ENCODE measurements around the gene LIPN. TPM values are rescaled to one million over a fixed set of nuclear protein-coding genes. Genes with fewer than 3 reads are reported as not detected.

LIPN gene
- total and polyA plus RNA-seq, 2 donors (not counting 3 experiments of a cell fraction or from before 2014, with no cell fraction given): not detected

DNA sequence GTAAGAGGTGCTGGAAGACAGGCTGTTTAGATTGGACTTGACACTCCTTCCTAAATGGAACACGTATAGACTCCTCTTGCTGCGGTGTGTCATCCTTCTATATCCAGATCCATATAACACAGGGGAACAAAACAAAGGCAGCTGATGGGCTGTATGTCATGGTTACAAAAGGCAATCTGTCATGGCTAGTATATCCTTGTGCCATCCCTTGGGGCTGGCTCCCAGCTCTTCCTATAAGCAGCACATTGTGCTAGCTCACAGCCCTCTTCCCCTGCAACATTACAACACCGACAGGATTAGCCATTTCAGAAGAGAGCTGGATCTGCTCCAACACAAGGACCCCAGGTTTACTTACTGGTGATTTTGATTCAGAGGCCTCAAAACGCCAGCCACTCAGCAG, 38.4 kb upstream of the LIPN start:
- BruUV-seq (replicated peaks): no TSS peak
- TF ChIP-seq EZH2 (IDR thresholded peaks at IDR 0.05; ENCODE audit: borderline replicate concordance, low read depth, low read length, severe bottlenecking) (no peak), POLR2A (IDR thresholded peaks at IDR 0.05; ENCODE audit: low read depth, low read length) (no peak), JUN (IDR thresholded peaks at IDR 0.05; ENCODE audit: borderline replicate concordance, insufficient read depth, insufficient read length, low read depth) (no peak), FOS (IDR thresholded peaks at IDR 0.05; ENCODE audit: borderline replicate concordance, insufficient read depth, low read length) (no peak), POLR2AphosphoS5 (IDR thresholded peaks at IDR 0.05; ENCODE audit: insufficient read depth, low read depth, low read length) (no peak), GATA2 (IDR thresholded peaks at IDR 0.05; ENCODE audit: insufficient read depth, insufficient read length, low read depth, low read length) (no peak), MYC (IDR thresholded peaks at IDR 0.05; ENCODE audit: low read depth, low read length) (no peak)
- TF ChIP-seq, protein P1, sequence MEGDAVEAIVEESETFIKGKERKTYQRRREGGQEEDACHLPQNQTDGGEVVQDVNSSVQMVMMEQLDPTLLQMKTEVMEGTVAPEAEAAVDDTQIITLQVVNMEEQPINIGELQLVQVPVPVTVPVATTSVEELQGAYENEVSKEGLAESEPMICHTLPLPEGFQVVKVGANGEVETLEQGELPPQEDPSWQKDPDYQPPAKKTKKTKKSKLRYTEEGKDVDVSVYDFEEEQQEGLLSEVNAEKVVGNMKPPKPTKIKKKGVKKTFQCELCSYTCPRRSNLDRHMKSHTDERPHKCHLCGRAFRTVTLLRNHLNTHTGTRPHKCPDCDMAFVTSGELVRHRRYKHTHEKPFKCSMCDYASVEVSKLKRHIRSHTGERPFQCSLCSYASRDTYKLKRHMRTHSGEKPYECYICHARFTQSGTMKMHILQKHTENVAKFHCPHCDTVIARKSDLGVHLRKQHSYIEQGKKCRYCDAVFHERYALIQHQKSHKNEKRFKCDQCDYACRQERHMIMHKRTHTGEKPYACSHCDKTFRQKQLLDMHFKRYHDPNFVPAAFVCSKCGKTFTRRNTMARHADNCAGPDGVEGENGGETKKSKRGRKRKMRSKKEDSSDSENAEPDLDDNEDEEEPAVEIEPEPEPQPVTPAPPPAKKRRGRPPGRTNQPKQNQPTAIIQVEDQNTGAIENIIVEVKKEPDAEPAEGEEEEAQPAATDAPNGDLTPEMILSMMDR (IDR thresholded peaks at IDR 0.05; ENCODE audit: extremely low read depth in 1 of 2, insufficient read depth in 1 of 2, low read depth in 1 of 2, low read length in 2 of 2): no peak
- TF ChIP-seq, protein P2, sequence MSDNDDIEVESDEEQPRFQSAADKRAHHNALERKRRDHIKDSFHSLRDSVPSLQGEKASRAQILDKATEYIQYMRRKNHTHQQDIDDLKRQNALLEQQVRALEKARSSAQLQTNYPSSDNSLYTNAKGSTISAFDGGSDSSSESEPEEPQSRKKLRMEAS (IDR thresholded peaks at IDR 0.05; ENCODE audit: insufficient read depth, insufficient read length): no peak
- H3K9me3 ChIP-seq (replicated peaks; ENCODE audit: control insufficient read depth, insufficient read depth, low read length): no peaks in the 10 kb centered on the region
- H3K36me3 ChIP-seq (ENCODE audit: control insufficient read depth in 2 of 2, extremely low read depth in 1 of 2, insufficient read depth in 2 of 2, low read length in 2 of 2): no peaks in the 10 kb centered on the region
- FAIRE-seq: no peak
- dilution Hi-C loops (cut with MboI; ENCODE audit: extremely low pct_ligation_motif_present, low sequenced_read_pairs): no loop called here
- no peak overlapping the region for H3K27ac ChIP-seq (ENCODE audit: insufficient read depth, low read depth, low read length)
- no peaks in the 10 kb centered on the region for H3K9me1 ChIP-seq (replicated peaks; ENCODE audit: control insufficient read depth, extremely low read depth, insufficient read depth, low read length)
- intact Hi-C loops (cut with micrococcal nuclease): no loop called here
- H2AFZ ChIP-seq (ENCODE audit: low read depth, low read length): no peak overlapping the region
- ChIA-PET CTCF (interaction anchor here (1.1 to 1.5 kb wide), 2 partner anchors 28 to 89 kb away, joined by 3 to 6 read pairs; no protein-coding TSS in a partner anchor), POLR2A (no interaction called here)
- DNase-seq (ENCODE audit: low read depth, low spot score): no peak
- no peaks in the 10 kb centered on the region for H4K20me1 ChIP-seq (replicated peaks; ENCODE audit: control insufficient read depth, extremely low read depth, insufficient read depth, low read length)
- H3K27me3 ChIP-seq (ENCODE audit: control insufficient read depth in 2 of 2, insufficient read depth in 2 of 2, low read length in 2 of 2): peaks cover 3 to 8% of the 10 kb centered on the region in 2 experiments
- H3K79me2 ChIP-seq (ENCODE audit: control insufficient read depth, insufficient read depth, low read length): no peaks in the 10 kb centered on the region
- H3K4me3 ChIP-seq (replicated peaks in 1 of 3; ENCODE audit: insufficient read depth in 1 of 3, low read depth in 1 of 3, low read length in 3 of 3): no peak overlapping the region
- no peaks in the 10 kb centered on the region for H3K4me1 ChIP-seq (ENCODE audit: control insufficient read depth, extremely low read depth, insufficient read depth, low read length)
- H3K9ac ChIP-seq (replicated peaks; ENCODE audit: extremely low read depth, insufficient read depth, low read length): no peak overlapping the region
- no peak overlapping the region for H3K4me2 ChIP-seq (ENCODE audit: insufficient read depth, low read length)

Data from endothelial cell of umbilical vein (primary cell).